Calu3 (cell line): ENCODE results near the gene DGAT2. TPM values are rescaled to one million over a fixed set of nuclear protein-coding genes. Genes with fewer than 3 reads are reported as not detected.

Experiments
- BruUV-seq: library from RNA; stranded (reverse); fragments of 400-500 nt; replicated peaks from 2 replicates; lab custom pipeline; 2021; lab: Mats Ljungman, UMichigan
- CTCF ChIA-PET: fragments of 300-600 bp; sonication (Branson Sonifier 250); formaldehyde crosslinking; loops from one replicate; lab custom pipeline; 2022; ENCODE audit warnings: antibody characterized with exemption; lab: Charles Lee
- DNase-seq: peaks from one replicate; pipeline ENCODE4 v3.0.0; 2022
- H3K27ac Mint-ChIP-seq: one replicate; pipeline ENCODE4 v1.8.0; 2022; ENCODE audit warnings: mixed read lengths; ENCODE audit not compliant: unreplicated experiment
- H3K27me3 Mint-ChIP-seq: one replicate; pipeline ENCODE4 v1.8.0; 2022; ENCODE audit warnings: mixed read lengths; ENCODE audit not compliant: unreplicated experiment
- H3K36me3 Mint-ChIP-seq: one replicate; pipeline ENCODE4 v1.8.0; 2022; ENCODE audit warnings: mild to moderate bottlenecking, moderate library complexity, mixed read lengths; ENCODE audit not compliant: insufficient read depth, unreplicated experiment
- H3K4me1 Mint-ChIP-seq: one replicate; pipeline ENCODE4 v1.8.0; 2022; ENCODE audit warnings: mild to moderate bottlenecking, low read depth, mixed read lengths; ENCODE audit not compliant: unreplicated experiment
- H3K4me3 Mint-ChIP-seq: one replicate; pipeline ENCODE4 v1.8.0; 2022; ENCODE audit warnings: mild to moderate bottlenecking, low read depth, moderate library complexity, mixed read lengths; ENCODE audit not compliant: unreplicated experiment
- H3K9me3 Mint-ChIP-seq: one replicate; pipeline ENCODE4 v1.8.0; 2022; ENCODE audit warnings: low read depth, mixed read lengths; ENCODE audit not compliant: unreplicated experiment
- CTCF ChIP-seq: fragments of 200-600 bp; IDR thresholded peaks from one replicate; pipeline ENCODE4 v1.8.0; 2022; ENCODE audit warnings: antibody characterized with exemption; ENCODE audit not compliant: unreplicated experiment
- intact Hi-C: fragments of 100-400 bp; cut with micrococcal nuclease; formaldehyde crosslinking; loops from one replicate; pipeline ENCODE4 v1.10.0; 2022; ENCODE audit not compliant: unreplicated experiment
- total RNA-seq: library from RNA; stranded (reverse); gene quantifications from 2 replicates; pipeline ENCODE4 v1.2.3, GENCODE V29; 2022

The DGAT2 gene
- total RNA-seq, 1 experiment from 2014 or later, result 3.9 TPM

- CTCF ChIA-PET, result no interaction called here
- BruUV-seq, result no TSS peak
- intact Hi-C loops, result no loop called here
- no peak overlapping the region for H3K4me3 Mint-ChIP-seq
- no peak for DNase-seq
- no peaks in the 10 kb centered on the region for H3K9me3 Mint-ChIP-seq
- no peaks in the 10 kb centered on the region for H3K27me3 Mint-ChIP-seq
- H3K27ac Mint-ChIP-seq, result no peak overlapping the region
- peaks cover 7% of the 10 kb centered on the region for H3K36me3 Mint-ChIP-seq
- TF ChIP-seq CTCF, result no peak
- H3K4me1 Mint-ChIP-seq, result peaks cover 28% of the 10 kb centered on the region
Observed at GRCh38 chr11:75789521-75789920, 20.9 kb downstream of the DGAT2 start.

- Mint-ChIP-seq H3K4me3 (no peak overlapping the region), H3K9me3 (no peaks in the 10 kb centered on the region), H3K4me1 (peaks cover 22% of the 10 kb centered on the region), H3K27ac (no peak overlapping the region), H3K27me3 (no peaks in the 10 kb centered on the region), H3K36me3 (peaks cover 6% of the 10 kb centered on the region)
- BruUV-seq, result no TSS peak
- no peak for DNase-seq
- intact Hi-C loops, result no loop called here
- CTCF ChIA-PET, result interaction anchor here (1.2 kb wide), 1 partner anchor 68 kb away, joined by 3 read pairs; no protein-coding TSS in a partner anchor
- TF ChIP-seq CTCF, result no peak
Observed at GRCh38 chr11:75790986-75791385, 22.4 kb downstream of the DGAT2 start.

- H3K36me3 Mint-ChIP-seq, result no peaks in the 10 kb centered on the region
- no peaks in the 10 kb centered on the region for H3K27me3 Mint-ChIP-seq
- no peaks in the 10 kb centered on the region for H3K9me3 Mint-ChIP-seq
- no peak for TF ChIP-seq CTCF
- H3K4me3 Mint-ChIP-seq, result no peak overlapping the region
- no peak overlapping the region for H3K27ac Mint-ChIP-seq
- BruUV-seq, result no TSS peak
- intact Hi-C loops, result no loop called here
- CTCF ChIA-PET, result no interaction called here
- peaks cover 13% of the 10 kb centered on the region for H3K4me1 Mint-ChIP-seq
- DNase-seq, result no peak
Observed at GRCh38 chr11:75792127-75792731, 23.7 kb downstream of the DGAT2 start.

- BruUV-seq, result no TSS peak
- Mint-ChIP-seq H3K4me3 (no peak overlapping the region), H3K27ac (no peak overlapping the region), H3K4me1 (peaks cover 13% of the 10 kb centered on the region), H3K9me3 (no peaks in the 10 kb centered on the region), H3K36me3 (no peaks in the 10 kb centered on the region), H3K27me3 (no peaks in the 10 kb centered on the region)
- no peak for DNase-seq
- CTCF ChIA-PET, result no interaction called here
- no peak for TF ChIP-seq CTCF
- intact Hi-C loops, result no loop called here
Observed at GRCh38 chr11:75792997-75793800, 24.6 kb downstream of the DGAT2 start.
